ENCODE results near the gene XYLT2.
"Not testable (repeated sequence)": the region's sequence is repeated elsewhere in the genome, so short reads cannot be mapped to it uniquely, and the experiment has no call there.

Gene XYLT2

GRCh38 chr17:50310455-50311111, 35.3 kb upstream of the XYLT2 start:
- Histone ChIP-seq H3K9me3 (ENCODE audit: control insufficient read depth, low read depth, low read length) (no peaks in the 10 kb centered on the region), H3K27me3 (ENCODE audit: control insufficient read depth, insufficient read depth, low read length) (no peaks in the 10 kb centered on the region), H3K36me3 (ENCODE audit: control insufficient read depth, low read depth, low read length) (no peaks in the 10 kb centered on the region), H3K4me1 (ENCODE audit: control insufficient read depth, low read depth, low read length) (no peaks in the 10 kb centered on the region), H3K9ac (ENCODE audit: low read length) (no peak overlapping the region), H3K4me3 (ENCODE audit: low read length) (no peak overlapping the region), H3K27ac (ENCODE audit: low read length) (no peak overlapping the region)

GRCh38 chr17:50311112-50311460, 34.8 kb upstream of the XYLT2 start:
- no peaks in the 10 kb centered on the region for H3K27me3 ChIP-seq (ENCODE audit: control insufficient read depth, insufficient read depth, low read length)
- no peaks in the 10 kb centered on the region for H3K36me3 ChIP-seq (ENCODE audit: control insufficient read depth, low read depth, low read length)
- H3K4me3 ChIP-seq (ENCODE audit: low read length) = no peak overlapping the region
- no peaks in the 10 kb centered on the region for H3K4me1 ChIP-seq (ENCODE audit: control insufficient read depth, low read depth, low read length)
- H3K9me3 ChIP-seq (ENCODE audit: control insufficient read depth, low read depth, low read length) = no peaks in the 10 kb centered on the region
- no peak overlapping the region for H3K9ac ChIP-seq (ENCODE audit: low read length)
- no peak overlapping the region for H3K27ac ChIP-seq (ENCODE audit: low read length)

- no peaks in the 10 kb centered on the region for H3K9me3 ChIP-seq (ENCODE audit: control insufficient read depth, low read depth, low read length)
- H3K4me3 ChIP-seq (ENCODE audit: low read length) = no peak overlapping the region
- no peaks in the 10 kb centered on the region for H3K4me1 ChIP-seq (ENCODE audit: control insufficient read depth, low read depth, low read length)
- no peak overlapping the region for H3K27ac ChIP-seq (ENCODE audit: low read length)
- no peaks in the 10 kb centered on the region for H3K27me3 ChIP-seq (ENCODE audit: control insufficient read depth, insufficient read depth, low read length)
- no peak overlapping the region for H3K9ac ChIP-seq (ENCODE audit: low read length)
- H3K36me3 ChIP-seq (ENCODE audit: control insufficient read depth, low read depth, low read length) = no peaks in the 10 kb centered on the region
Observed at GRCh38 chr17:50311483-50311882, 34.4 kb upstream of the XYLT2 start.

GRCh38 chr17:50312308-50312707, 33.6 kb upstream of the XYLT2 start:
- H3K27ac ChIP-seq (ENCODE audit: low read length) = no peak overlapping the region
- H3K4me3 ChIP-seq (ENCODE audit: low read length) = no peak overlapping the region
- no peaks in the 10 kb centered on the region for H3K36me3 ChIP-seq (ENCODE audit: control insufficient read depth, low read depth, low read length)
- H3K4me1 ChIP-seq (ENCODE audit: control insufficient read depth, low read depth, low read length) = no peaks in the 10 kb centered on the region
- H3K27me3 ChIP-seq (ENCODE audit: control insufficient read depth, insufficient read depth, low read length) = no peaks in the 10 kb centered on the region
- no peak overlapping the region for H3K9ac ChIP-seq (ENCODE audit: low read length)
- no peaks in the 10 kb centered on the region for H3K9me3 ChIP-seq (ENCODE audit: control insufficient read depth, low read depth, low read length)

GRCh38 chr17:50314456-50315011, 31.4 kb upstream of the XYLT2 start:
- Histone ChIP-seq H3K9ac (ENCODE audit: low read length) (no peak overlapping the region), H3K4me3 (ENCODE audit: low read length) (no peak overlapping the region), H3K9me3 (ENCODE audit: control insufficient read depth, low read depth, low read length) (no peaks in the 10 kb centered on the region), H3K4me1 (ENCODE audit: control insufficient read depth, low read depth, low read length) (peaks cover 13% of the 10 kb centered on the region), H3K27me3 (ENCODE audit: control insufficient read depth, insufficient read depth, low read length) (no peaks in the 10 kb centered on the region), H3K27ac (ENCODE audit: low read length) (no peak overlapping the region), H3K36me3 (ENCODE audit: control insufficient read depth, low read depth, low read length) (no peaks in the 10 kb centered on the region)

- Histone ChIP-seq H3K27me3 (ENCODE audit: control insufficient read depth, insufficient read depth, low read length) (no peaks in the 10 kb centered on the region), H3K4me3 (ENCODE audit: low read length) (no peak overlapping the region), H3K36me3 (ENCODE audit: control insufficient read depth, low read depth, low read length) (no peaks in the 10 kb centered on the region)
Observed at GRCh38 chr17:50316016-50316587, 29.8 kb upstream of the XYLT2 start.

GRCh38 chr17:50316660-50317059, 29.3 kb upstream of the XYLT2 start:
- H3K4me1 ChIP-seq (ENCODE audit: control insufficient read depth, low read depth, low read length) = peaks cover 14% of the 10 kb centered on the region
- not testable (repeated sequence) for H3K9me3 ChIP-seq (ENCODE audit: control insufficient read depth, low read depth, low read length); H3K4me3 ChIP-seq (ENCODE audit: low read length); H3K27ac ChIP-seq (ENCODE audit: low read length); H3K9ac ChIP-seq (ENCODE audit: low read length); H3K27me3 ChIP-seq (ENCODE audit: control insufficient read depth, insufficient read depth, low read length); H3K36me3 ChIP-seq (ENCODE audit: control insufficient read depth, low read depth, low read length)

More at GRCh38 chr17:50316016-50316587, 29.8 kb upstream of the XYLT2 start:
- Histone ChIP-seq H3K9ac (ENCODE audit: low read length) (no peak overlapping the region), H3K4me1 (ENCODE audit: control insufficient read depth, low read depth, low read length) (peaks cover 14% of the 10 kb centered on the region), H3K9me3 (ENCODE audit: control insufficient read depth, low read depth, low read length) (no peaks in the 10 kb centered on the region), H3K27ac (ENCODE audit: low read length) (no peak overlapping the region)

GRCh38 chr17:50317121-50317520, 28.8 kb upstream of the XYLT2 start:
- H3K9ac ChIP-seq (ENCODE audit: low read length) = no peak overlapping the region
- H3K36me3 ChIP-seq (ENCODE audit: control insufficient read depth, low read depth, low read length) = no peaks in the 10 kb centered on the region
- no peaks in the 10 kb centered on the region for H3K9me3 ChIP-seq (ENCODE audit: control insufficient read depth, low read depth, low read length)
- H3K27ac ChIP-seq (ENCODE audit: low read length) = no peak overlapping the region
- H3K4me1 ChIP-seq (ENCODE audit: control insufficient read depth, low read depth, low read length) = peaks cover 14% of the 10 kb centered on the region
- no peak overlapping the region for H3K4me3 ChIP-seq (ENCODE audit: low read length)
- H3K27me3 ChIP-seq (ENCODE audit: control insufficient read depth, insufficient read depth, low read length) = no peaks in the 10 kb centered on the region

- Histone ChIP-seq H3K36me3 (ENCODE audit: control insufficient read depth, low read depth, low read length) (no peaks in the 10 kb centered on the region), H3K9ac (ENCODE audit: low read length) (no peak overlapping the region), H3K27ac (ENCODE audit: low read length) (no peak overlapping the region), H3K27me3 (ENCODE audit: control insufficient read depth, insufficient read depth, low read length) (no peaks in the 10 kb centered on the region), H3K4me3 (ENCODE audit: low read length) (no peak overlapping the region), H3K4me1 (ENCODE audit: control insufficient read depth, low read depth, low read length) (peaks cover 14% of the 10 kb centered on the region), H3K9me3 (ENCODE audit: control insufficient read depth, low read depth, low read length) (no peaks in the 10 kb centered on the region)
Observed at GRCh38 chr17:50318501-50319285, 27.2 kb upstream of the XYLT2 start.

GRCh38 chr17:50319306-50320004, 26.5 kb upstream of the XYLT2 start:
- Histone ChIP-seq H3K9ac (ENCODE audit: low read length) (no peak overlapping the region), H3K36me3 (ENCODE audit: control insufficient read depth, low read depth, low read length) (no peaks in the 10 kb centered on the region), H3K9me3 (ENCODE audit: control insufficient read depth, low read depth, low read length) (no peaks in the 10 kb centered on the region), H3K4me3 (ENCODE audit: low read length) (no peak overlapping the region), H3K4me1 (ENCODE audit: control insufficient read depth, low read depth, low read length) (peaks cover 14% of the 10 kb centered on the region), H3K27me3 (ENCODE audit: control insufficient read depth, insufficient read depth, low read length) (no peaks in the 10 kb centered on the region), H3K27ac (ENCODE audit: low read length) (no peak overlapping the region)

GRCh38 chr17:50322271-50322670, 23.7 kb upstream of the XYLT2 start:
- H3K4me1 ChIP-seq (ENCODE audit: control insufficient read depth, low read depth, low read length) = peaks cover 14% of the 10 kb centered on the region
- no peaks in the 10 kb centered on the region for H3K36me3 ChIP-seq (ENCODE audit: control insufficient read depth, low read depth, low read length)
- no peaks in the 10 kb centered on the region for H3K9me3 ChIP-seq (ENCODE audit: control insufficient read depth, low read depth, low read length)
- H3K9ac ChIP-seq (ENCODE audit: low read length) = no peak overlapping the region
- no peak overlapping the region for H3K4me3 ChIP-seq (ENCODE audit: low read length)
- H3K27ac ChIP-seq (ENCODE audit: low read length) = no peak overlapping the region
- no peaks in the 10 kb centered on the region for H3K27me3 ChIP-seq (ENCODE audit: control insufficient read depth, insufficient read depth, low read length)
